K562 (cell line): ENCODE data around the gene TMEM242. TPM values are rescaled to one million over a fixed set of nuclear protein-coding genes. Genes with fewer than 3 reads are reported as not detected.

Source experiments
- BDP1 ChIP-seq: IDR thresholded peaks from 3 replicates; pipeline ENCODE4 v1.6.1; 2011; ENCODE audit not compliant: insufficient read length, insufficient read depth
- BMI1 ChIP-seq: fragments of 150-350 bp; IDR thresholded peaks from 2 replicates; pipeline ENCODE4 v1.6.1; 2014; ENCODE audit warnings: low read length
- CCAR2 ChIP-seq: fragments of 200-400 bp; formaldehyde crosslinking; IDR thresholded peaks from 2 replicates; pipeline ENCODE4 v1.6.1; 2017; ENCODE audit warnings: mild to moderate bottlenecking, low read depth, low read length
- CREM ChIP-seq: IDR thresholded peaks from 2 replicates; pipeline ENCODE4 v1.6.1; 2014; ENCODE audit warnings: antibody characterized with exemption, low read depth
- CXXC5 ChIP-seq: fragments of 250-450 bp; sonication (Bioruptor Pico); IDR thresholded peaks from 2 replicates; pipeline ENCODE4 v1.8.0; 2022; ENCODE audit warnings: inconsistent platforms, mild to moderate bottlenecking, moderate library complexity
- DIDO1 ChIP-seq: fragments of 450-650 bp; IDR thresholded peaks from 2 replicates; pipeline ENCODE4 v1.6.1; 2016; ENCODE audit warnings: low read depth, missing biosample characterization, missing genetic modification characterization
- HDAC3 ChIP-seq: fragments of 450-650 bp; IDR thresholded peaks from 2 replicates; pipeline ENCODE4 v1.6.1; 2018; ENCODE audit warnings: borderline replicate concordance, mild to moderate bottlenecking, moderate library complexity; ENCODE audit not compliant: partially characterized antibody
- HES1 ChIP-seq: fragments of 450-650 bp; IDR thresholded peaks from 2 replicates; pipeline ENCODE4 v1.6.1; 2016; ENCODE audit warnings: low read depth, mild to moderate bottlenecking, moderate library complexity
- HOMEZ ChIP-seq: fragments of 250-450 bp; sonication (Bioruptor Pico); IDR thresholded peaks from 2 replicates; pipeline ENCODE4 v1.4.0; 2020; ENCODE audit warnings: mild to moderate bottlenecking, moderate library complexity
- KLF1 ChIP-seq: fragments of 450-650 bp; IDR thresholded peaks from 2 replicates; pipeline ENCODE4 v1.6.1; 2016; ENCODE audit warnings: missing genetic modification characterization, missing compliant biosample characterization
- MAFG ChIP-seq: fragments of 450-650 bp; conservative IDR thresholded peaks from 2 replicates; pipeline ENCODE4 v1.6.1; 2016; ENCODE audit warnings: missing genetic modification characterization, missing compliant biosample characterization
- MTA1 ChIP-seq: fragments of 450-650 bp; IDR thresholded peaks from 2 replicates; pipeline ENCODE4 v1.6.1; 2017; ENCODE audit warnings: borderline replicate concordance
- MTA2 ChIP-seq: fragments of 450-650 bp; IDR thresholded peaks from 2 replicates; pipeline ENCODE4 v1.6.1; 2016; ENCODE audit warnings: low read depth
- PHB2 ChIP-seq: fragments of 450-650 bp; IDR thresholded peaks from 2 replicates; pipeline ENCODE4 v1.6.1; 2017; ENCODE audit warnings: low read depth
- PHTF2 ChIP-seq: fragments of 250-450 bp; sonication (Bioruptor Pico); IDR thresholded peaks from 2 replicates; pipeline ENCODE4 v1.5.0; 2021; ENCODE audit warnings: mild to moderate bottlenecking
- RHOXF2B ChIP-seq: fragments of 250-450 bp; sonication (Bioruptor Pico); conservative IDR thresholded peaks from 2 replicates; pipeline ENCODE4 v1.5.1; 2021
- SMAD3 ChIP-seq: fragments of 450-650 bp; formaldehyde crosslinking; conservative IDR thresholded peaks from 2 replicates; pipeline ENCODE4 v1.4.0; 2020; ENCODE audit warnings: mild to moderate bottlenecking
- SMARCC2 ChIP-seq: fragments of 450-650 bp; IDR thresholded peaks from 2 replicates; pipeline ENCODE4 v1.6.1; 2017; ENCODE audit warnings: antibody characterized with exemption, moderate library complexity, mild to moderate bottlenecking, low read depth
- SRSF7 ChIP-seq: fragments of 200-400 bp; formaldehyde crosslinking; optimal IDR thresholded peaks from 2 replicates; pipeline ENCODE3; 2017; ENCODE audit warnings: mild to moderate bottlenecking, low read depth, low read length
- SRSF9 ChIP-seq: fragments of 200-400 bp; formaldehyde crosslinking; IDR thresholded peaks from 2 replicates; pipeline ENCODE4 v1.6.1; 2017; ENCODE audit warnings: low read depth, low read length, borderline replicate concordance
- TCF3 ChIP-seq: sonication (generic); formaldehyde crosslinking; IDR thresholded peaks from 2 replicates; pipeline ENCODE4 v1.4.0; 2020; ENCODE audit warnings: mild to moderate bottlenecking, missing genetic modification reagents
- TEAD4 ChIP-seq, 2 experiments: sonication (generic) in 1 of 2; formaldehyde crosslinking in 1 of 2; IDR thresholded peaks; 2 replicates each; pipeline versions ENCODE4 v1.6.1 to v1.8.0; 2012 to 2022; ENCODE audit warnings: borderline replicate concordance in 1 of 2, inconsistent platforms in 1 of 2, low read length in 1 of 2, mild to moderate bottlenecking in 1 of 2, missing genetic modification reagents in 1 of 2
- ZBTB12 ChIP-seq: fragments of 250-450 bp; sonication (Bioruptor Pico); IDR thresholded peaks from 2 replicates; pipeline ENCODE4 v1.4.0; 2020
- ZBTB7A ChIP-seq: IDR thresholded peaks from 2 replicates; pipeline ENCODE4 v1.6.1; 2011; ENCODE audit warnings: low read depth, mild to moderate bottlenecking, low read length, moderate library complexity, borderline replicate concordance; ENCODE audit not compliant: control insufficient read depth
- ZEB2 ChIP-seq: fragments of 450-650 bp; IDR thresholded peaks from 2 replicates; pipeline ENCODE4 v1.6.1; 2016
- ZFX ChIP-seq: sonication (generic); formaldehyde crosslinking; IDR thresholded peaks from 2 replicates; pipeline ENCODE4 v1.8.0; 2022; ENCODE audit warnings: mild to moderate bottlenecking, missing genetic modification reagents, moderate library complexity
- ZNF217 ChIP-seq: sonication (generic); formaldehyde crosslinking; IDR thresholded peaks from 2 replicates; pipeline ENCODE4 v1.8.0; 2022; ENCODE audit warnings: mild to moderate bottlenecking, missing genetic modification reagents
- polyA plus RNA-seq, 8 experiments: library from polyadenylated mRNA; depleted of rRNA in 4 of 8; stranded (reverse) in 5 of 8; unstranded in 3 of 8; fragments of >200 nt; fragmentation: Nextera tagmentation in 2 of 8; fragmentation: Illumina TruSeq in 1 of 8; extraction: Ambion mirVana in 2 of 8; extraction: Trizol in 1 of 8; gene quantifications; 2 replicates each; pipeline versions ENCODE4 v1.2.1 to v1.2.3, GENCODE V29; 2011 to 2014; ENCODE audit warnings: inconsistent platforms in 1 of 8, missing spikeins in 1 of 8
- total RNA-seq, 7 experiments: library from RNA; depleted of rRNA in 6 of 7; stranded (reverse); fragments of >200 nt in 6 of 7; fragmentation: Illumina TruSeq in 2 of 7; extraction: Trizol in 2 of 7; gene quantifications; 2 replicates each; pipeline versions ENCODE4 v1.2.1 to v1.2.3, GENCODE V29; 2011 to 2021; ENCODE audit warnings: low replicate concordance in 1 of 7

Gene TMEM242
- total and polyA plus RNA-seq, 9 of the 15 experiments (the other 6 are each of a cell fraction or from before 2014, with no cell fraction given): 9.5 to 35.3 (median 16.5) TPM

- no peak for TF ChIP-seq DIDO1
- TF ChIP-seq HOMEZ (CRISPR knock-in tag): no peak
- TF ChIP-seq TCF3 (CRISPR knock-in tag): peak; percentile 32; the same call in 1 of the 2 replicates
- peak; percentile 73 for TF ChIP-seq HDAC3
- TF ChIP-seq MTA1: peak; percentile 63
- TF ChIP-seq MTA2: 0 out of 2 replicates have a peak, but pooled peaks have one; percentile 12
- no peak for TF ChIP-seq BMI1
- peak; percentile 66 for TF ChIP-seq ZEB2
- no peak for TF ChIP-seq CCAR2
- TF ChIP-seq HES1: 0 out of 2 replicates have a peak, but pooled peaks have one; percentile 22
- peak; percentile 34; the same call in 1 of the 2 replicates for TF ChIP-seq PHB2
- TF ChIP-seq TEAD4 (IDR thresholded peaks at IDR 0.05; ENCODE audit: low read length): peak; percentile 65
- TF ChIP-seq TEAD4 (CRISPR knock-in tag; IDR thresholded peaks at IDR 0.05; ENCODE audit: borderline replicate concordance): no peak
- TF ChIP-seq SRSF7: no peak
- TF ChIP-seq RHOXF2B (CRISPR knock-in tag): no peak
- no peak for TF ChIP-seq ZBTB7A
- 0 out of 2 replicates have a peak, but pooled peaks have one; percentile 33 for TF ChIP-seq PHTF2 (CRISPR knock-in tag)
- TF ChIP-seq KLF1 (tag): no peak
- TF ChIP-seq SMARCC2: peak; percentile 86
- peak; percentile 79 for TF ChIP-seq CREM
- no peak for TF ChIP-seq ZFX (CRISPR knock-in tag)
- TF ChIP-seq SRSF9: no peak
- TF ChIP-seq ZBTB12 (CRISPR knock-in tag): 0 out of 2 replicates have a peak, but pooled peaks have one; percentile 18
- TF ChIP-seq MAFG (tag): peak; percentile 90
- no peak for TF ChIP-seq ZNF217 (CRISPR knock-in tag)
- TF ChIP-seq SMAD3 (CRISPR knock-in tag): no peak
- no peak for TF ChIP-seq BDP1
- peak; percentile 66 for TF ChIP-seq CXXC5 (CRISPR knock-in tag)
Observed at GRCh38 chr6:157316871-157317814, 6.2 kb downstream of the TMEM242 start (continued).
